Heart right ventricle (tissue), 16 donors: Measurements from ENCODE around the gene EYS. TPM values are rescaled to one million over a fixed set of nuclear protein-coding genes. Genes with fewer than 3 reads are reported as not detected.

Source experiments
- ATAC-seq, 8 donors: fragments of 200-7000 bp; cut with Tn5 transposase; one replicate each; pipeline ENCODE4 v1.9.1; 2020; ENCODE audit warnings: mild to moderate bottlenecking in 8 of 8, moderate library complexity in 8 of 8, moderate number of reproducible peaks in 1 of 8
- DNase-seq, 2 donors: peaks; one replicate each; pipeline ENCODE4 v3.0.0-alpha.2; 2020
- H3K27ac ChIP-seq, 10 donors: fragments of 200-600 bp; sonication (generic) in 2 of 10; one replicate each; pipeline versions ENCODE4 v1.5.0 to v1.8.0; 2020 to 2022; ENCODE audit warnings: mild to moderate bottlenecking in 3 of 10
- H3K27me3 ChIP-seq, 7 donors: fragments of 200-600 bp; one replicate each; pipeline ENCODE4 v1.8.0; 2021 to 2022; ENCODE audit warnings: mild to moderate bottlenecking in 2 of 7
- H3K36me3 ChIP-seq, 9 donors: fragments of 200-600 bp; sonication (generic) in 1 of 9; one replicate each; pipeline versions ENCODE4 v1.5.0 to v1.8.0; 2020 to 2022; ENCODE audit warnings: mild to moderate bottlenecking in 2 of 9
- H3K4me1 ChIP-seq, 9 donors: fragments of 200-600 bp; sonication (generic) in 1 of 9; one replicate each; pipeline versions ENCODE4 v1.5.0 to v1.8.0; 2020 to 2022; ENCODE audit warnings: mild to moderate bottlenecking in 4 of 9
- H3K4me3 ChIP-seq, 10 donors: fragments of 200-600 bp; sonication (generic) in 2 of 10; one replicate each; pipeline versions ENCODE4 v1.5.0 to v1.8.0; 2020 to 2022; ENCODE audit warnings: mild to moderate bottlenecking in 7 of 10, moderate library complexity in 2 of 10
- H3K9me3 ChIP-seq, 11 donors: fragments of 200-600 bp in 10 of 11; sonication (generic) in 2 of 11; one replicate each; pipeline versions ENCODE4 v1.5.0 to v1.8.0; 2013 to 2022; ENCODE audit warnings: mild to moderate bottlenecking in 2 of 11, control low read depth in 1 of 11, moderate library complexity in 1 of 11
- CTCF ChIP-seq, 9 donors: fragments of 200-600 bp; sonication (generic) in 2 of 9; IDR thresholded peaks; one replicate each; pipeline versions ENCODE4 v1.5.0 to v1.8.0; 2021 to 2022; ENCODE audit warnings: antibody characterized with exemption in 9 of 9, mild to moderate bottlenecking in 5 of 9, moderate library complexity in 1 of 9
- WGBS, 2 donors: extraction: QIAGEN DNeasy Blood & Tissue Kit; methylation state at CpG; one replicate each; pipeline ENCODE4 v1.1.7; 2013; ENCODE audit warnings: inconsistent platforms in 1 of 2; 5-methylcytosine and 5-hydroxymethylcytosine counted together
- intact Hi-C, 10 donors: fragments of 100-400 bp; cut with DNase I; formaldehyde crosslinking; loops; one replicate each; pipeline versions ENCODE4 v1.11.1 to v1.14.2; 2022
- polyA plus RNA-seq, 2 donors: library from polyadenylated mRNA; stranded (reverse); fragments of 200-250 nt; gene quantifications; one replicate each; pipeline ENCODE4 v1.2.3, GENCODE V29; 2013
- total RNA-seq, 10 donors: library from RNA; stranded (reverse); fragmentation: NEBNext Ultra II Directional in 3 of 10; extraction: Animal tissue kit (Norgen Biotek cat#: 25700) in 3 of 10; gene quantifications; one replicate each; pipeline versions ENCODE4 v1.2.1 to v1.2.4, GENCODE V29; 2021 to 2023
- donor health status: Arrhythmogenic right ventricular cardiomyopathy.
- donor health status: ischemic (EF 13 %, LVEDD 7.1; RV severe dilation, severe dysfunction).
- donor health status: healthy with polysubstance abuse.
- donor health status: DM: no; HTN: yes; CAD: no.
- donor health status: DM: no; HTN: no; CAD: no.
- donor health status: ischemic (EF 25% LVEDD 6.9; RV normal size, moderate dysfunction).
- donor health status: ischemic (EF 25% LVEDD 5.7; RV mildly dilated, moderate dysfunction).
- donor health status: healthy.
- donor health status: DM: yes; HTN: yes; CAD: no.
- donor health status: Ischemic cardiomyopathy.
- donor health status: ischemic (EF 35%, LVEDD 5.7; RV mildly dilated, moderate dysfunction).
- donor health status: nonischemic (EF 11% LVEDD 7.7; RV severe dilation, severe dysfunction).
- donor health status: DM: yes; HTN: yes; CAD: no.
- donor health status: PGD.
- donor health status: ischemic (EF 29% LVEDD 5.4; RV normal size, mild dysfunction).
- donor health status: nonischemic (EF 23%, LVEDD 6.1; RV moderate dilation, normal function).

EYS gene
- total and polyA plus RNA-seq, 12 donors: 0.02 to 0.40 (median 0.18) TPM; not detected in 8

GRCh38 chr6:65566117-65566516 is 140.9 kb downstream of the EYS start:
- H3K4me3 ChIP-seq: no peak overlapping the region
- TF ChIP-seq CTCF (IDR thresholded peaks at IDR 0.05): no peak
- no peaks in the 10 kb centered on the region for H3K27me3 ChIP-seq
- H3K36me3 ChIP-seq: no peaks in the 10 kb centered on the region
- peaks cover 0 to 6% (median 0%) of the 10 kb centered on the region in 11 donors for H3K9me3 ChIP-seq
- WGBS, 2 donors: 85 to 89% methylated on average over 3 of the region's 3 CpGs
- ATAC-seq (no peak), DNase-seq (no peak)
- intact Hi-C loops: no loop called here
- no peaks in the 10 kb centered on the region for H3K4me1 ChIP-seq
- H3K27ac ChIP-seq: no peak overlapping the region

GRCh38 chr6:65558071-65558470 is 149.0 kb downstream of the EYS start:
- H3K27ac ChIP-seq: no peak overlapping the region
- no peak for ATAC-seq
- no peaks in the 10 kb centered on the region for H3K4me1 ChIP-seq
- intact Hi-C loops: no loop called here
- H3K9me3 ChIP-seq: peaks cover 0 to 8% (median 0%) of the 10 kb centered on the region in 11 donors
- no peaks in the 10 kb centered on the region for H3K36me3 ChIP-seq
- H3K4me3 ChIP-seq: no peak overlapping the region
- WGBS, 2 donors: 91 to 94% methylated on average over 6 of the region's 6 CpGs
- DNase-seq: no peak
- no peak for TF ChIP-seq CTCF (IDR thresholded peaks at IDR 0.05)
- no peaks in the 10 kb centered on the region for H3K27me3 ChIP-seq

- H3K4me3 ChIP-seq: no peak overlapping the region
- ATAC-seq (no peak), DNase-seq (no peak)
- no peaks in the 10 kb centered on the region for H3K36me3 ChIP-seq
- TF ChIP-seq CTCF (IDR thresholded peaks at IDR 0.05): no peak
- H3K27me3 ChIP-seq: no peaks in the 10 kb centered on the region
- H3K4me1 ChIP-seq: no peaks in the 10 kb centered on the region
- H3K27ac ChIP-seq: no peak overlapping the region
- peaks cover 0 to 8% (median 0%) of the 10 kb centered on the region in 11 donors for H3K9me3 ChIP-seq
- WGBS, 2 donors: 90 to 92% methylated on average over 6 of the region's 6 CpGs
- intact Hi-C loops: no loop called here
These were observed 149.8 kb downstream of the EYS start for GRCh38 chr6:65557224-65557623.

- ATAC-seq: no peak
- Histone ChIP-seq H3K36me3 (no peaks in the 10 kb centered on the region), H3K4me3 (no peak overlapping the region), H3K27ac (no peak overlapping the region), H3K4me1 (no peaks in the 10 kb centered on the region), H3K9me3 (no peaks in the 10 kb centered on the region), H3K27me3 (no peaks in the 10 kb centered on the region)
- no peak for TF ChIP-seq CTCF (IDR thresholded peaks at IDR 0.05)
- intact Hi-C loops: no loop called here
- DNase-seq: no peak
- WGBS, 2 donors: 76 to 79% methylated on average over 3 of the region's 3 CpGs
These were observed 160.1 kb downstream of the EYS start for GRCh38 chr6:65546894-65547293.
